ENCODE data around the gene CHST11.

DNA sequence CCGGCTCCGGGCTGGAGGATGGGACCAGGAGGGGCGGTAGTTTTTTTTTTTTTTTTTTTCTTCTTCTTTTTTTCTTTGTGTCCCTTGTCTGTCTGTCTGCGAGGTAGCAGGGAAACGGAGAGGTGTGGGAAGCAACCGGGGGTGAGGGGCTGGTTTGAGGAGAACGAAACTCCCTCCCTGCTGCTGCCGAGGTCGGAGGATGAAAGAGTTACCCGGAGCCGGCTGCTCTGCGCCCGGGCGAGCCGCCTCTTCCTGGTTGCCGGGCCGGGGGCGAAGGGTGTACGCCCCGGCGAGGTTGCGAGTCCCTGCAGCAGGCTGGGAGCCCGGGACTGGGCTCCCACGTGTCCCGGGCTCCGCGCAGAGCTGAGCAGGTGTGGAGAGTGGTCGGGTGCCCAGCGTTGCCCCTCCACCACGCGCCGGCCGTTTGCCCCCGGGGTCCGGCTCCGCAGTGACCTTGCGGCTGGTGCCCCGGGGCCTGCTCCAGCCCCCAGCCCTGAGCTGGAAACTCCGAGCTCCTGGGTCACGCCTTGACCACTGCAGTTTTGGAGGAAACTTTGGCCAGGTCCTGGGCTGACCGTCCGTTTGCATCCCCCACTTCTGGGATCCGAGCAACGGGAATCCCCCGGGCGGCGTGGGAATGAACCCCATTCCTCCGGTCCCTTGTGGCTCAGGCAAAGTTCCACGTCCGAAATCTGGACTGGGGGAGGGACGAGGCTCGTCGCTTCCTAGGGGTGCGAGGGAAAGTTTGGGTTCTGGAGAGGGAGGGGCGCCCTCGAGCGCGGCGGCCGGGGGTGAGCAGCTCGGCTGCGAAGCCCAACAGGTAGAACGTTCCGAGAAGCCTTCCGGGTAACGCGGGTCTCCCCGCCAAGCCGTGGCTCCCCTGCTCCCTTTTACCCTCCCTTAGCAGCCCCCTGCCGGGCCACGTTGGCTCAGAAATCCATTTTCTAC lies 1.3 kb downstream of the CHST11 start:
- TF ChIP-seq, protein P1, sequence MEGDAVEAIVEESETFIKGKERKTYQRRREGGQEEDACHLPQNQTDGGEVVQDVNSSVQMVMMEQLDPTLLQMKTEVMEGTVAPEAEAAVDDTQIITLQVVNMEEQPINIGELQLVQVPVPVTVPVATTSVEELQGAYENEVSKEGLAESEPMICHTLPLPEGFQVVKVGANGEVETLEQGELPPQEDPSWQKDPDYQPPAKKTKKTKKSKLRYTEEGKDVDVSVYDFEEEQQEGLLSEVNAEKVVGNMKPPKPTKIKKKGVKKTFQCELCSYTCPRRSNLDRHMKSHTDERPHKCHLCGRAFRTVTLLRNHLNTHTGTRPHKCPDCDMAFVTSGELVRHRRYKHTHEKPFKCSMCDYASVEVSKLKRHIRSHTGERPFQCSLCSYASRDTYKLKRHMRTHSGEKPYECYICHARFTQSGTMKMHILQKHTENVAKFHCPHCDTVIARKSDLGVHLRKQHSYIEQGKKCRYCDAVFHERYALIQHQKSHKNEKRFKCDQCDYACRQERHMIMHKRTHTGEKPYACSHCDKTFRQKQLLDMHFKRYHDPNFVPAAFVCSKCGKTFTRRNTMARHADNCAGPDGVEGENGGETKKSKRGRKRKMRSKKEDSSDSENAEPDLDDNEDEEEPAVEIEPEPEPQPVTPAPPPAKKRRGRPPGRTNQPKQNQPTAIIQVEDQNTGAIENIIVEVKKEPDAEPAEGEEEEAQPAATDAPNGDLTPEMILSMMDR (conservative IDR thresholded peaks at IDR 0.05; ENCODE audit: low read depth, low read length) = no peak
- TF ChIP-seq EZH2 (IDR thresholded peaks at IDR 0.05; ENCODE audit: borderline replicate concordance, low read depth, low read length, poor library complexity, severe bottlenecking) = no peak

Data from A673 (cell line).